CD4-positive, alpha-beta T cell (primary cell): Measurements from ENCODE around the gene GOLGA8T. TPM values are rescaled to one million over a fixed set of nuclear protein-coding genes. Genes with fewer than 3 reads are reported as not detected.
"Not testable (repeated sequence)": the region's sequence is repeated elsewhere in the genome, so short reads cannot be mapped to it uniquely, and the experiment has no call there.

Experiments used
- ATAC-seq: fragments of 200-7000 bp; cut with Tn5 transposase; one replicate; pipeline ENCODE4 v1.10.0; 2022; ENCODE audit warnings: mild to moderate bottlenecking; ENCODE audit not compliant: poor library complexity
- CTCF ChIA-PET: fragments of 350-600 bp; sonication (Branson Sonifier 250); formaldehyde crosslinking; loops from one replicate; lab custom pipeline; 2021; ENCODE audit warnings: antibody characterized with exemption, inconsistent platforms; lab: Charles Lee
- POLR2A ChIA-PET: fragments of 350-600 bp; sonication (Branson Sonifier 250); formaldehyde crosslinking; loops from one replicate; lab custom pipeline; 2021; ENCODE audit warnings: antibody characterized with exemption, inconsistent platforms; lab: Charles Lee
- DNase-seq, 14 experiments: peaks; one replicate each; pipeline ENCODE4 v3.0.0-alpha.2; 2013 to 2020; ENCODE audit warnings: mixed read lengths in 2 of 14
- H3K27ac ChIP-seq, 2 donors: one replicate each; pipeline versions ENCODE4 v1.5.1 to v1.7.0; 2013; ENCODE audit warnings: low read length in 2 of 2, low read depth in 1 of 2, mild to moderate bottlenecking in 1 of 2
- H3K27me3 ChIP-seq, 2 experiments: 1 replicate in 1 of 2; 2 replicates in 1 of 2; pipeline versions ENCODE4 v1.6.1 to v1.7.0; 2013; ENCODE audit warnings: low read length in 2 of 2, control low read depth in 1 of 2, mild to moderate bottlenecking in 1 of 2, moderate library complexity in 1 of 2; ENCODE audit not compliant: insufficient read depth in 2 of 2, control insufficient read depth in 1 of 2
- H3K36me3 ChIP-seq: one replicate; pipeline ENCODE4 v1.6.1; 2013; ENCODE audit warnings: low read length, control low read depth; ENCODE audit not compliant: insufficient read depth
- H3K4me1 ChIP-seq: one replicate; pipeline ENCODE4 v1.6.1; 2013; ENCODE audit warnings: low read length, control low read depth; ENCODE audit not compliant: insufficient read depth
- H3K4me3 ChIP-seq: one replicate; pipeline ENCODE4 v1.5.1; 2013; ENCODE audit warnings: mild to moderate bottlenecking, low read length, moderate library complexity
- H3K9me3 ChIP-seq, 2 experiments: 1 replicate in 1 of 2; 2 replicates in 1 of 2; pipeline versions ENCODE4 v1.6.1 to v1.7.0; 2013; ENCODE audit warnings: low read length in 2 of 2, mild to moderate bottlenecking in 2 of 2, control low read depth in 1 of 2, moderate library complexity in 1 of 2; ENCODE audit not compliant: control insufficient read depth in 1 of 2, insufficient read depth in 1 of 2
- H3K27ac Mint-ChIP-seq: one replicate; pipeline ENCODE4 v1.8.0; 2020; ENCODE audit warnings: mixed read lengths
- H3K27me3 Mint-ChIP-seq: one replicate; pipeline ENCODE4 v1.8.0; 2021; ENCODE audit warnings: mixed read lengths
- H3K36me3 Mint-ChIP-seq: one replicate; pipeline ENCODE4 v1.8.0; 2021; ENCODE audit warnings: low read depth, mixed read lengths
- H3K4me1 Mint-ChIP-seq: one replicate; pipeline ENCODE4 v1.8.0; 2021; ENCODE audit warnings: low read depth, mixed read lengths
- H3K4me3 Mint-ChIP-seq: one replicate; pipeline ENCODE4 v1.8.0; 2020; ENCODE audit warnings: mild to moderate bottlenecking, mixed read lengths
- H3K9me3 Mint-ChIP-seq: one replicate; pipeline ENCODE4 v1.8.0; 2020; ENCODE audit warnings: mixed read lengths
- intact Hi-C, 2 experiments: fragments of 100-400 bp; cut with DNase I in 1 of 2; cut with micrococcal nuclease in 1 of 2; formaldehyde crosslinking; loops; one replicate each; pipeline versions ENCODE4 v1.15.1 to v1.9.0; 2023 to 2025; cut with DNase I, micrococcal nuclease
- polyA plus RNA-seq, 2 donors: library from polyadenylated mRNA; unstranded; fragments of 120-200 nt; gene quantifications; one replicate each; pipeline ENCODE4 v1.2.1, GENCODE V29; 2013
- total RNA-seq, 174 experiments: library from RNA in 2 of 174; stranded (reverse) in 2 of 174; gene quantifications; one replicate each; pipeline ENCODE4 v1.2.3 and lab custom pipeline; 2021 to 2026

The GOLGA8T gene, protein sequence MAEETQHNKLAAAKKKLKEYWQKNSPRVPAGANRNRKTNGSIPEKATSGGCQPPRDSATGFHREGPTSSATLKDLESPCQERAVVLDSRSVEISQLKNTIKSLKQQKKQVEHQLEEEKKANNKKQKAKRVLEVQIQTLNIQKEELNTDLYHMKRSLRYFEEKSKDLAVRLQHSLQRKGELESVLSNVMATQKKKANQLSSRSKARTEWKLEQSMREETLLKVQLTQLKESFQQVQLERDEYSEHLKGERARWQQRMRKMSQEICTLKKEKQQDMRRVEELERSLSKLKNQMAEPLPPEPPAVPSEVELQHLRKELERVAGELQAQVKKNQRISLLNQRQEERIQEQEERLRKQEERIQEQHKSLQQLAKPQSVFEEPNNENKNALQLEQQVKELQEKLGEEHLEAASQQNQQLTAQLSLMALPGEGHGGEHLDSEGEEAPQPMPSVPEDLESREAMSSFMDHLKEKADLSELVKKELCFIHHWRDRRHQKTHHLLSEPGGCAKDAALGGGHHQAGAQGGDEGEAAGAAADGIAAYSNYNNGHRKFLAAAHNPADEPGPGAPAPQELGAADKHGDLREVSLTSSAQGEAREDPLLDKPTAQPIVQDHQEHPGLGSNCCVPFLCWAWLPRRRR
- total RNA-seq (not detected), total RNA-seq (lab: John Stamatoyannopoulos, UW) (0 to 0.40 (median 0.05) reads per million in 172 experiments)
- 0.19 TPM for polyA plus RNA-seq (2013, experiment 1 of 2)
- polyA plus RNA-seq (2013, experiment 2 of 2), result 0.35 TPM

DNA sequence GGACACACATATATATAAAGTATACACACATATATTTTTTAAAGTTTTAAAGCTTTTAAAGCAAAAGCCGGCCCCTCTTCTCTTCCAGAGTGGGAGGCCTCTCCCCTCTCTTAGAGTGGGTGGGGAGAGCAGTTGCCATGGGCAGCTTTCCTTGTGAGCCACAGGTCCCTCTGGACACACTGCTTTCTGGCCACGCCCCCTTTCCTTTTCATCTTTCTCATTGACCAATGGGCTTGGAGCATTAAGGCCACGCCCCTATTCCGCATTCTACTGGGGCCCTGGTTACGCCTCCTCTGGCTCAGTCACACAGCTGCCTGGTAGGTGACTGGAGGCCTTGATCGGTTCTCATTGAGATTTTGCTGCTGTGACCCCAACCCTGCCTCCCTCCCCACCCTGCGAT is at the start of gene GOLGA8T:
GOLGA8T (plus strand) TSS at position 301 of the 400 bp plus-strand sequence; CDS start at position 399, 98 bp downstream.
- H3K36me3 ChIP-seq, H3K4me1 Mint-ChIP-seq, H3K4me3 Mint-ChIP-seq: not testable (repeated sequence)

DNA sequence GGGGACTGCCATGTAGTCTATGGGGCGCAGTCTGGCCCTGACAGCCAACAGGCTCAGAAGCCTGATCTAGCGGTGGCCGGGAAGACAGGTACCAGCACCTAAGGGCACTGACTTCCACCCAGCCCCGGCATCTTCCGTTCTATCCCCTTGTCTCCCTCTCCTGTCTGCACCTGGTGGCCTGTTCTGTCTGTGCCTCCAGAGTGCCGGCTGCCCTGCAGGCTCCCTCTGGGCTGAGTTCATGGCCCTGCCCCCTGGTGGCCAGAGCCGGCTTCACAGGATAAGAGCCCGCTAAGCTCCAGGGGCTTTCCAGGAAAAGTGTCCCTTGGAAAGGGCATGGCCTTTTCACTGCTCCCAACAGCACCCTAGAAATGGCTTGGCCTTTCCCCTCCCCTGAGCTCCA is 37.0 kb upstream of the GOLGA8T start:
- H3K36me3 ChIP-seq, H3K9me3 ChIP-seq, H3K4me1 Mint-ChIP-seq, CTCF ChIA-PET, H3K27ac Mint-ChIP-seq, H3K36me3 Mint-ChIP-seq, H3K4me3 Mint-ChIP-seq, H3K27me3 ChIP-seq, H3K4me3 ChIP-seq, DNase-seq, H3K4me1 ChIP-seq, H3K27me3 Mint-ChIP-seq, H3K9me3 Mint-ChIP-seq, POLR2A ChIA-PET, intact Hi-C loops, H3K27ac ChIP-seq: not testable (repeated sequence)
- peak; percentile 72 for ATAC-seq

More for the DNA sequence above, at the start of gene GOLGA8T:
- DNase-seq, H3K4me3 ChIP-seq, H3K9me3 ChIP-seq, H3K27me3 Mint-ChIP-seq, H3K27ac ChIP-seq, POLR2A ChIA-PET, intact Hi-C loops, H3K36me3 Mint-ChIP-seq, H3K9me3 Mint-ChIP-seq, CTCF ChIA-PET, H3K4me1 ChIP-seq, ATAC-seq, H3K27ac Mint-ChIP-seq, H3K27me3 ChIP-seq: not testable (repeated sequence)

DNA sequence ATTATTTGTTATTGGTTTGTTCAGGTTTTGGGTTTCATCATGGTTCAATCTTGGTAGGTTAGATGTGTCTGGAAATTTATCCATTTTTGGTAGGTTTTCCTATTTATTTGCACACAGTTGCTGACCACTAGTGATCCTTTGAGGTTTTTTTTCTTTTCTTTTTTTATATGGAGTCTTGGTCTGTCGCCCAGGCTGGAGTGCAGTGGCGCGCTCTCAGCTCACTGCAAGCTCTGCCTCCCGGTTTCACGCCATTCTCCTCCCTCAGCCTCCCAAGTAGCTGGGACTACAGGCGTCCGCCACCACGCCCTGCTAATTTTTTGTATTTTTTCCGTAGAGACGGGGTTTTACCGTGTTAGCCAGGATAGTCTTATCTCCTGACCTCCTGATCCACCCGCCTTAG is 32.0 kb upstream of the GOLGA8T start:
- ATAC-seq, result not testable (repeated sequence)

DNA sequence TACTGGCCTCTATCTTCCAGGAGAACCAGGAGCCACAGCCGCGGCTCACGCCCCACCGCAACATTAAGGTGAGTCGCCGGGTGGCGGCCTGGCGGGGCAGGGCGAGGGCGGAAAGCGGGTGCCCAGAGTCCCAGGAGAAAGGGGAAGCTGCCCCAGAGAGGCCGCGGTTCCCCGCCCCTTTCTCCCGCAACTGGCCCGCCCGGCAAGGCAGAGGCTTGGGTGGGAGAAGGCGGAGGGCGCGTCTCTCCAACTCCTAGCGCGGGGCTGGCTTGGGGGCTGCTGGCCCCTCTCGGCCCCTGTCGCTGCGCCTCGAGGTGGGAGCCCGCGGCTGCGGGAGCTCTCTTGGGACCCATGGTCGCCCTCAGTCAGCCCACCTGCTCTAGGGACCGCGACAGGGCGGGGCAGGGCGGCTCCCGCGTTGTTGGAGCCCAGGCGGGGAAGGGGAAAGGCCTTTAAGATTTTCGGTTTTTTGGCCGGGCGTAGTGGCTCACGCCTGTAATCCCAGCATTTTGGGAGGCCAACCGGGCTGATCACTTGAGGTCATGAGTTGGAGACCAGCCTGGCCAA is 30.8 kb upstream of the GOLGA8T start:
- H3K4me3 Mint-ChIP-seq, H3K9me3 Mint-ChIP-seq, H3K9me3 ChIP-seq, H3K4me1 Mint-ChIP-seq, H3K4me1 ChIP-seq, POLR2A ChIA-PET, intact Hi-C loops, H3K27ac ChIP-seq, H3K36me3 Mint-ChIP-seq, H3K36me3 ChIP-seq, H3K4me3 ChIP-seq, H3K27me3 Mint-ChIP-seq, CTCF ChIA-PET, H3K27ac Mint-ChIP-seq, DNase-seq, H3K27me3 ChIP-seq: not testable (repeated sequence)
- ATAC-seq, result peak; percentile 39

More for the DNA sequence above, 32.0 kb upstream of the GOLGA8T start:
- H3K27me3 ChIP-seq, H3K27me3 Mint-ChIP-seq, H3K4me1 ChIP-seq, H3K27ac ChIP-seq, H3K4me3 ChIP-seq, H3K4me1 Mint-ChIP-seq, H3K4me3 Mint-ChIP-seq, H3K27ac Mint-ChIP-seq, H3K9me3 ChIP-seq, DNase-seq, H3K9me3 Mint-ChIP-seq, H3K36me3 Mint-ChIP-seq, intact Hi-C loops, POLR2A ChIA-PET, CTCF ChIA-PET, H3K36me3 ChIP-seq: not testable (repeated sequence)

DNA sequence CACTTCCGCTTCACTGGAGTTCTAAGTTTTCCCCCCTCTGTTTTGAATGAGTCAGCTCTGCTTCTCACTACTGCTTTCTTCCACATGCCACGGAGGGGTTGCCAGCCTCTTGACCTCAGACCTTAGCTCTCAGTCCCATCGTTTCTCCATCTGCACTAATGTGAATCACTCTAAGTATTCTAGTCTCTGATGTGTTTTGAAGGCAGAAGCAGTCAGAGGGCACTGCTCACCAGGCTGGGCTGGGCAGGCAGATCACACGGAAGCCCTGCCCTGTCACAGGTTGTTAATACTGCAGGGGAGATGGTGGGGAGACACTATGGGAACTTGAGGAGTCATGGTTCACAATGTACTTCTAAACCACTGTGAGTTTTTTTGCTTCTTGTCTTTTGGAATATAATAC is 24.3 kb upstream of the GOLGA8T start:
- H3K36me3 Mint-ChIP-seq, H3K27ac Mint-ChIP-seq, ATAC-seq, H3K4me1 Mint-ChIP-seq, H3K27ac ChIP-seq, DNase-seq, H3K4me3 ChIP-seq, H3K36me3 ChIP-seq, H3K4me1 ChIP-seq, H3K9me3 Mint-ChIP-seq, CTCF ChIA-PET, H3K27me3 Mint-ChIP-seq, intact Hi-C loops, H3K9me3 ChIP-seq, H3K27me3 ChIP-seq, POLR2A ChIA-PET, H3K4me3 Mint-ChIP-seq: not testable (repeated sequence)

DNA sequence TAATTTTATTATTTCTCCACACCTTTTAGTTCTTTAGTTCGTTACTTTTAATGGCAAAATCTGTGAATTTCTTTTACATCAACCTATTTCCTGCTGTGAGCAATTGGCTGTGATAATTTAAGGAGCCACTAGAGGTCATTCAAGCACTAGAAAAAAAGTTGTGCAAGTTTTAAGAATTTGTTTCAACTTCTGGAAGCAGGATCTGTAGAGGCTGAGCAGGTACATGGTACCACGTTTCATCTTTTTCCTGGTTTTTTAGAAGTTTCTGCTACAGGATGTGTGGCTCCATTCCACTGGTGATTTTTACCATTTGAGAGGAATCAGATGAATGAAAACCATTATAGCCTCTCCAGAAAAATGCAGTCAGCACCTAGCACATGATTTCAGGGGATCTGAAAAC is 4.8 kb upstream of the GOLGA8T start:
- H3K4me1 Mint-ChIP-seq, H3K27ac Mint-ChIP-seq, H3K4me3 Mint-ChIP-seq, H3K4me1 ChIP-seq, H3K9me3 Mint-ChIP-seq, POLR2A ChIA-PET, H3K27ac ChIP-seq, intact Hi-C loops, H3K36me3 ChIP-seq, H3K27me3 Mint-ChIP-seq, CTCF ChIA-PET, H3K4me3 ChIP-seq, ATAC-seq, H3K27me3 ChIP-seq, H3K36me3 Mint-ChIP-seq, H3K9me3 ChIP-seq: not testable (repeated sequence)
- peak in 4 of 14 experiments; percentile 2 to 19 (median 9) for DNase-seq
